Astrocyte of the cerebellum (primary cell): ENCODE measurements around the gene RAPGEF2.

Experiments used
- DNase-seq: peaks from one replicate; pipeline ENCODE4 v3.0.0-alpha.2; 2011; ENCODE audit warnings: low read depth
- H3K4me3 ChIP-seq: 2 replicates; pipeline ENCODE4 v1.5.1; 2011; ENCODE audit warnings: mild to moderate bottlenecking, low read depth, low read length, moderate library complexity
- in situ Hi-C: cut with HindIII; loops from 2 replicates; pipeline ENCODE4 v1.10.0; 2017; ENCODE audit warnings: low sequenced_read_pairs
- TF ChIP-seq, protein P1 (sequence below): IDR thresholded peaks from 2 replicates; pipeline ENCODE4 v1.5.1; 2012; ENCODE audit warnings: low read length, low read depth, moderate library complexity, mild to moderate bottlenecking; ENCODE audit errors: missing control alignments

The RAPGEF2 gene

GRCh38 chr4:159382856-159383561, 280.1 kb downstream of the RAPGEF2 start:
- no peak for DNase-seq
- TF ChIP-seq, protein P1, sequence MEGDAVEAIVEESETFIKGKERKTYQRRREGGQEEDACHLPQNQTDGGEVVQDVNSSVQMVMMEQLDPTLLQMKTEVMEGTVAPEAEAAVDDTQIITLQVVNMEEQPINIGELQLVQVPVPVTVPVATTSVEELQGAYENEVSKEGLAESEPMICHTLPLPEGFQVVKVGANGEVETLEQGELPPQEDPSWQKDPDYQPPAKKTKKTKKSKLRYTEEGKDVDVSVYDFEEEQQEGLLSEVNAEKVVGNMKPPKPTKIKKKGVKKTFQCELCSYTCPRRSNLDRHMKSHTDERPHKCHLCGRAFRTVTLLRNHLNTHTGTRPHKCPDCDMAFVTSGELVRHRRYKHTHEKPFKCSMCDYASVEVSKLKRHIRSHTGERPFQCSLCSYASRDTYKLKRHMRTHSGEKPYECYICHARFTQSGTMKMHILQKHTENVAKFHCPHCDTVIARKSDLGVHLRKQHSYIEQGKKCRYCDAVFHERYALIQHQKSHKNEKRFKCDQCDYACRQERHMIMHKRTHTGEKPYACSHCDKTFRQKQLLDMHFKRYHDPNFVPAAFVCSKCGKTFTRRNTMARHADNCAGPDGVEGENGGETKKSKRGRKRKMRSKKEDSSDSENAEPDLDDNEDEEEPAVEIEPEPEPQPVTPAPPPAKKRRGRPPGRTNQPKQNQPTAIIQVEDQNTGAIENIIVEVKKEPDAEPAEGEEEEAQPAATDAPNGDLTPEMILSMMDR, result no peak
- in situ Hi-C loops, result no loop called here
- no peak overlapping the region for H3K4me3 ChIP-seq

DNA sequence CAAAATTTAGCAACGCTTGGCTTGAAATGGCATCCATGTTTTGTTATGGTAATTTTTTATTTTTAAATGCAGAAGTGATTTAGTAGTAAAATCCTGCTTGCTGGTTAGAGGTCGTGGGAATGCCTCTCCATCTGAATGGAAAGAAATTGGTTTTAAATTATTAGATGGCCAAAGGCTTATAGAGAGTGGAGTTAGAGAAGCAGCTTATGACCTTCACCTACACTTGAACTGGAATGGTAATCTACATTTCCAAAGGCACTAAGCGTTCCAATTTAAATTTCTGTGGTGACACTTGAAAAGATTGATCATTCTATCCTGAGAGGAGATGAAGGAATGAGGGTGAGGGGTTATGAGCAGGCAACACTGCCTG, 280.7 kb downstream of the RAPGEF2 start:
- TF ChIP-seq, protein P1, result no peak
- in situ Hi-C loops, result no loop called here
- H3K4me3 ChIP-seq, result no peak overlapping the region
- no peak for DNase-seq

GRCh38 chr4:159384017-159384416, 281.1 kb downstream of the RAPGEF2 start:
- H3K4me3 ChIP-seq, result no peak overlapping the region
- in situ Hi-C loops, result no loop called here
- TF ChIP-seq, protein P1, result no peak
- DNase-seq, result no peak

GRCh38 chr4:159384632-159385031, 281.8 kb downstream of the RAPGEF2 start:
- TF ChIP-seq, protein P1, result no peak
- H3K4me3 ChIP-seq, result no peak overlapping the region
- no peak for DNase-seq
- in situ Hi-C loops, result no loop called here

DNA sequence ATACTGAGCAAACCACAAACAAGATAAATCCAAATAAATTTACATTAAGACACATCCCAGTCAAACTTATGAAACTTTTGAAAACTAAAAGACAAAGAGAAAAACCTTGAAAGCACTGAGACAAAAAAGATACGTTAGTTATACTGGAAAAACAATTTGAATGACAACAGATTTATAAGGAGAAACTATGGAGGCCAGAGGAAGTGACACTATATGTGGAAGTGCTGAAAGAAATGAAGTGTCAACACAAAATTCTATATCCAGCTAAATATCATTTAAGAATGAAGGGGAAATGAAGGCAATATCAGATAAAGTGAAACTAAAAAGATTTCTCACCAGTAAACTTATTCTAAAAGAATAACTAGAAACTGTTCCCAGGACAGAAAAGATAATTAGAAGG, 283.7 kb downstream of the RAPGEF2 start:
- DNase-seq, result no peak
- H3K4me3 ChIP-seq, result no peak overlapping the region
- in situ Hi-C loops, result no loop called here
- TF ChIP-seq, protein P1, result no peak

GRCh38 chr4:159389756-159390155, 286.9 kb downstream of the RAPGEF2 start:
- TF ChIP-seq, protein P1, result no peak
- no peak for DNase-seq
- in situ Hi-C loops, result no loop called here
- no peak overlapping the region for H3K4me3 ChIP-seq
